HepG2 (cell line): ENCODE data around the gene BICRA. TPM values are rescaled to one million over a fixed set of nuclear protein-coding genes. Genes with fewer than 3 reads are reported as not detected.

Source experiments
- ATAC-seq: fragments of 200-7000 bp; cut with Tn5 transposase; 3 replicates; pipeline ENCODE4 v1.9.1; 2020; ENCODE audit warnings: mild to moderate bottlenecking, moderate library complexity
- BruUV-seq: library from RNA; stranded (reverse); fragments of 400-500 nt; replicated peaks from 2 replicates; lab custom pipeline; 2021; lab: Mats Ljungman, UMichigan
- CTCF ChIA-PET: fragments of 300-600 bp; formaldehyde crosslinking; extraction: SDS; loops from one replicate; lab custom pipeline; 2021; ENCODE audit warnings: low total read pairs, inconsistent platforms, low intra/inter-chr PET ratio; lab: Yijun Ruan, JAX
- POLR2A ChIA-PET: fragments of 350-600 bp; sonication (Branson Sonifier 250); formaldehyde crosslinking; loops from one replicate; lab custom pipeline; 2020; ENCODE audit warnings: antibody characterized with exemption, inconsistent platforms; lab: Yijun Ruan, JAX
- DNase-seq: peaks from one replicate; pipeline ENCODE4 v3.0.0-alpha.2; 2015; ENCODE audit warnings: low spot score
- FAIRE-seq: peaks from 3 replicates; lab custom pipeline; 2011; peaks lifted over from hg19 to GRCh38; lab: Jason Lieb, UNC
- H2AFZ ChIP-seq: one replicate; pipeline ENCODE4 v1.6.1; 2011; ENCODE audit warnings: low read length, inconsistent platforms
- H3K27ac ChIP-seq: fragments of 300-600 bp; 3 replicates; pipeline ENCODE4 v1.8.0; 2011; ENCODE audit warnings: mixed run types, mild to moderate bottlenecking, mixed read lengths, low read length, inconsistent platforms; ENCODE audit not compliant: insufficient read depth; ENCODE audit errors: extremely low read length
- H3K27me3 ChIP-seq, 2 experiments: fragments of 200-600 bp in 1 of 2; 2 replicates in 1 of 2; 3 replicates in 1 of 2; pipeline versions ENCODE4 v1.6.0 to v1.8.0; 2011; ENCODE audit warnings: low read length in 2 of 2, mild to moderate bottlenecking in 2 of 2, moderate library complexity in 2 of 2, inconsistent platforms in 1 of 2; ENCODE audit not compliant: insufficient read depth in 2 of 2, control insufficient read depth in 1 of 2
- H3K36me3 ChIP-seq, 2 experiments: fragments of 200-600 bp in 1 of 2; replicated peaks in 1 of 2; 2 replicates in 1 of 2; 3 replicates in 1 of 2; pipeline versions ENCODE4 v1.5.1 to v1.8.0; 2011; ENCODE audit warnings: low read length in 2 of 2, inconsistent platforms in 1 of 2; ENCODE audit not compliant: insufficient read depth in 2 of 2, control insufficient read depth in 1 of 2
- H3K4me1 ChIP-seq: 2 replicates; pipeline ENCODE4 v1.5.1; 2012; ENCODE audit warnings: low read length, inconsistent platforms; ENCODE audit not compliant: insufficient read depth
- H3K4me2 ChIP-seq: 2 replicates; pipeline ENCODE4 v1.6.0; 2011; ENCODE audit warnings: low read depth, low read length, inconsistent platforms
- H3K4me3 ChIP-seq, 3 experiments: fragments of 200-600 bp in 1 of 3; sonication (generic), shearing (Covaris generic) in 1 of 3; replicated peaks in 1 of 3; 2 replicates each; pipeline ENCODE4 v1.5.1; 2011 to 2016; ENCODE audit warnings: low read length in 3 of 3, inconsistent platforms in 2 of 3, low read depth in 2 of 3, mild to moderate bottlenecking in 2 of 3, control low read depth in 1 of 3, mixed read lengths in 1 of 3; ENCODE audit not compliant: insufficient read depth in 1 of 3
- H3K79me2 ChIP-seq: one replicate; pipeline ENCODE4 v1.6.1; 2011; ENCODE audit warnings: low read length, inconsistent platforms; ENCODE audit not compliant: insufficient read depth
- H3K9ac ChIP-seq: 2 replicates; pipeline ENCODE4 v1.6.0; 2011; ENCODE audit warnings: mild to moderate bottlenecking, low read depth, low read length, inconsistent platforms; ENCODE audit not compliant: insufficient read depth
- H3K9me3 ChIP-seq: 2 replicates; pipeline ENCODE4 v1.5.1; 2012; ENCODE audit warnings: mild to moderate bottlenecking, low read length
- H4K20me1 ChIP-seq: 2 replicates; pipeline ENCODE4 v1.6.0; 2011; ENCODE audit warnings: inconsistent platforms, mild to moderate bottlenecking, low read length, moderate library complexity; ENCODE audit not compliant: insufficient read depth
- PTBP1 ChIP-seq: fragments of 200-400 bp; formaldehyde crosslinking; IDR thresholded peaks from 2 replicates; pipeline ENCODE4 v1.6.1; 2018; ENCODE audit warnings: low read length, low read depth; ENCODE audit not compliant: poor library complexity, severe bottlenecking
- SMAD9 ChIP-seq: sonication (generic); formaldehyde crosslinking; IDR thresholded peaks from 2 replicates; pipeline ENCODE4 v1.5.1; 2020; ENCODE audit warnings: mild to moderate bottlenecking, missing genetic modification reagents
- ZNF253 ChIP-seq: sonication (generic); formaldehyde crosslinking; IDR thresholded peaks from 2 replicates; pipeline ENCODE4 v1.8.0; 2022; ENCODE audit warnings: mild to moderate bottlenecking, missing genetic modification reagents, borderline replicate concordance
- ZNF614 ChIP-seq: IDR thresholded peaks from 2 replicates; pipeline ENCODE4 v1.6.1; 2018; ENCODE audit warnings: missing biosample characterization, missing genetic modification reagents, inconsistent platforms, borderline replicate concordance
- ZNF7 ChIP-seq: IDR thresholded peaks from 2 replicates; pipeline ENCODE4 v1.6.1; 2016; ENCODE audit warnings: missing biosample characterization, missing genetic modification reagents
- ZNF746 ChIP-seq: sonication (generic); formaldehyde crosslinking; IDR thresholded peaks from 2 replicates; pipeline ENCODE4 v1.8.0; 2022; ENCODE audit warnings: mild to moderate bottlenecking, missing genetic modification reagents
- ZNF878 ChIP-seq: sonication (generic); formaldehyde crosslinking; IDR thresholded peaks from 2 replicates; pipeline ENCODE4 v1.8.1; 2023; ENCODE audit warnings: mild to moderate bottlenecking, missing genetic modification reagents, moderate library complexity
- WGBS: methylation state at CpG from one replicate; pipeline ENCODE4 v1.1.6; 2017; ENCODE audit warnings: low lambda C conversion rate; 5-methylcytosine and 5-hydroxymethylcytosine counted together
- in situ Hi-C: cut with HindIII; loops from 2 replicates; pipeline ENCODE4 v1.10.0; 2017; ENCODE audit warnings: low pct_unique_long_range_greater_than_20kb; ENCODE audit not compliant: extremely low pct_ligation_motif_present
- intact Hi-C: fragments of 100-400 bp; cut with micrococcal nuclease; formaldehyde crosslinking; loops from one replicate; pipeline ENCODE4 v1.10.0; 2022; ENCODE audit not compliant: unreplicated experiment
- polyA plus RNA-seq, 8 experiments: library from polyadenylated mRNA; depleted of rRNA in 3 of 8; stranded (reverse) in 7 of 8; unstranded in 1 of 8; fragments of >200 nt; fragmentation: Illumina TruSeq in 4 of 8; extraction: Trizol in 4 of 8; gene quantifications; 2 replicates each; pipeline versions ENCODE4 v1.2.1 to v1.2.3, GENCODE V29; 2011 to 2016; ENCODE audit warnings: low read depth in 4 of 8, missing spikeins in 1 of 8, mixed read lengths in 1 of 8; ENCODE audit not compliant: insufficient read depth in 1 of 8
- total RNA-seq, 5 experiments: library from RNA; depleted of rRNA; stranded (reverse); fragments of >200 nt; fragmentation: Illumina TruSeq; extraction: Trizol; gene quantifications; 2 replicates each; pipeline ENCODE4 v1.2.3, GENCODE V29; 2016; ENCODE audit warnings: low read depth in 1 of 5
- TF ChIP-seq, protein P1 (sequence below): sonication (generic); formaldehyde crosslinking; IDR thresholded peaks from 2 replicates; pipeline ENCODE4 v1.4.0; 2020; ENCODE audit warnings: mild to moderate bottlenecking, low read depth, missing genetic modification reagents
- TF ChIP-seq, protein P2 (sequence below): sonication (generic); formaldehyde crosslinking; IDR thresholded peaks from 2 replicates; pipeline ENCODE4 v1.8.1; 2023; ENCODE audit warnings: mild to moderate bottlenecking, missing genetic modification reagents

BICRA gene
- total and polyA plus RNA-seq, 2 of the 13 experiments (the other 11 are each of a cell fraction or from before 2014, with no cell fraction given), result 0.55 to 0.71 TPM

DNA sequence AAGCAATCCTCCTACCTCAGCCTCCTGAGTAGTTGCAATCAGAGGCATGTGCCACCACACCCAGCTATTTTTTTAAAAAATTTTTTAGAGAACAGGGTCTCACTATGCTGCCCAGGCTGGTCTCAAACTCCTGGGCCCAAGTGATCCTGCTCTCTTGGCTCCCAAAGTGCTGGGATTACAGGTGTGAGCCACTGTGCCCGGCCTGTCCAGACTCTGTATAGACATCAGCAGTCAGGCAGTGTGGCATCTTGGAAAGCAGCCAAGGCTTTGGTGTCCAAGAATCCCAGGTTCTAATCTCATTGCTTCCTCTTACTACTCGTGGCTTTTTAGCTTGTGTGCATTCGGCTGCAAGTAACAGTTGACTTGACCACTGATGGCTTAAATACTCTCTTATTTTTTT, 43.4 kb downstream of the BICRA start:
- CTCF ChIA-PET, result no interaction called here
- H3K79me2 ChIP-seq, result peaks cover 28% of the 10 kb centered on the region

GRCh38 chr19:47653856-47654255, 44.9 kb downstream of the BICRA start:
- no peaks in the 10 kb centered on the region for H3K9me3 ChIP-seq
- no peak overlapping the region for H3K4me2 ChIP-seq
- H2AFZ ChIP-seq, result no peak overlapping the region
- peaks cover 0 to 3% of the 10 kb centered on the region in 2 experiments; a peak in 3 of 5 replicates for H3K36me3 ChIP-seq
- CTCF ChIA-PET, result no interaction called here
- no peak overlapping the region for H3K27ac ChIP-seq
- in situ Hi-C loops (no loop called here), intact Hi-C loops (no loop called here)
- no peaks in the 10 kb centered on the region for H3K27me3 ChIP-seq
- FAIRE-seq, result no peak
- no peak overlapping the region for H3K4me3 ChIP-seq
- no TSS peak for BruUV-seq
- no peak for DNase-seq
- WGBS, result 96% methylated on average over 13 of the region's 13 CpGs
- POLR2A ChIA-PET, result no interaction called here
- no peaks in the 10 kb centered on the region for H4K20me1 ChIP-seq
- no peak for TF ChIP-seq ZNF878
- TF ChIP-seq, protein P1, sequence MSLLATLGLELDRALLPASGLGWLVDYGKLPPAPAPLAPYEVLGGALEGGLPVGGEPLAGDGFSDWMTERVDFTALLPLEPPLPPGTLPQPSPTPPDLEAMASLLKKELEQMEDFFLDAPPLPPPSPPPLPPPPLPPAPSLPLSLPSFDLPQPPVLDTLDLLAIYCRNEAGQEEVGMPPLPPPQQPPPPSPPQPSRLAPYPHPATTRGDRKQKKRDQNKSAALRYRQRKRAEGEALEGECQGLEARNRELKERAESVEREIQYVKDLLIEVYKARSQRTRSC (CRISPR knock-in tag), result no peak
- TF ChIP-seq ZNF614 (CRISPR knock-in tag), result no peak
- TF ChIP-seq ZNF253 (CRISPR knock-in tag), result no peak
- TF ChIP-seq PTBP1, result no peak
- TF ChIP-seq ZNF746 (CRISPR knock-in tag), result no peak
- TF ChIP-seq SMAD9 (CRISPR knock-in tag), result no peak
- no peak overlapping the region for H3K9ac ChIP-seq
- peaks cover 26% of the 10 kb centered on the region for H3K79me2 ChIP-seq
- H3K4me1 ChIP-seq, result peaks cover 26% of the 10 kb centered on the region
- ATAC-seq, result no peak

More for the DNA sequence above, 43.4 kb downstream of the BICRA start:
- WGBS, result 94% methylated on average over 3 of the region's 3 CpGs
- no peak overlapping the region for H2AFZ ChIP-seq
- no peak for FAIRE-seq
- POLR2A ChIA-PET, result no interaction called here
- no peaks in the 10 kb centered on the region for H3K9me3 ChIP-seq
- no peak for TF ChIP-seq ZNF7 (CRISPR knock-in tag)
- TF ChIP-seq, protein P2, sequence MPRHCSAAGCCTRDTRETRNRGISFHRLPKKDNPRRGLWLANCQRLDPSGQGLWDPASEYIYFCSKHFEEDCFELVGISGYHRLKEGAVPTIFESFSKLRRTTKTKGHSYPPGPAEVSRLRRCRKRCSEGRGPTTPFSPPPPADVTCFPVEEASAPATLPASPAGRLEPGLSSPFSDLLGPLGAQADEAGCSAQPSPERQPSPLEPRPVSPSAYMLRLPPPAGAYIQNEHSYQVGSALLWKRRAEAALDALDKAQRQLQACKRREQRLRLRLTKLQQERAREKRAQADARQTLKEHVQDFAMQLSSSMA (CRISPR knock-in tag), result no peak
- no peaks in the 10 kb centered on the region for H4K20me1 ChIP-seq
- intact Hi-C loops, result no loop called here
- H3K9ac ChIP-seq, result no peak overlapping the region
- ATAC-seq, result no peak
- BruUV-seq, result no TSS peak
- in situ Hi-C loops, result no loop called here
- no peak overlapping the region for H3K4me3 ChIP-seq
- H3K27me3 ChIP-seq, result no peaks in the 10 kb centered on the region
- no peak overlapping the region for H3K4me2 ChIP-seq
- no peak overlapping the region for H3K27ac ChIP-seq
- H3K4me1 ChIP-seq, result peaks cover 26% of the 10 kb centered on the region
- H3K36me3 ChIP-seq, result peaks cover 0 to 3% of the 10 kb centered on the region in 2 experiments; a peak in 3 of 5 replicates
- no peak for DNase-seq
